ENCODE measurements around the gene ROPN1L.
"Not testable (repeated sequence)": the region's sequence is repeated elsewhere in the genome, so short reads cannot be mapped to it uniquely, and the experiment has no call there.

ROPN1L gene

GRCh38 chr5:10441083-10441991 lies at the start of gene ROPN1L:
TSS of gene ROPN1L (plus strand) at chr5:10441879. CDS start at chr5:10442168, 289 bp downstream.
- DNase-seq: peak; percentile 86

- not testable (repeated sequence) for DNase-seq
Observed at GRCh38 chr5:10392567-10393328, 48.9 kb upstream of the ROPN1L start.

DNA sequence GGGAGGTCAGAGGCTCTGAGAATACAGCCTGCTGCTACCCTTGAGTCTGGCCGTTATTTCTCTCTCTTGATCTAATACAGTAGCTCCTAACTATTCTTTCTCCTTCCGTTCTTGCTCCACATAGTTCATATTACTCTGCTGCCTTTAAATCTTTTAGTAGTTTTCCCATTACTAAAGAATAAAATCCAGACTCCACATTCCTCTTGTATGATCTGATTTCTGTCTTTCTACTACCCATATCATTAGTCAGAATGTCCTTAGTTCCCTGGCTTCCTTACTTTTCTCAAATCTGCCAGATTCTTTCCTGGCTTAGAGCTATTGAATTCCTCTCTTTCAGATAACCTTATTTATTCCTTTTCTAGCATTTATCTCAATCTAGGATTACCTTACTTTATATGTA lies 48.2 kb upstream of the ROPN1L start:
- no peak for DNase-seq

DNA sequence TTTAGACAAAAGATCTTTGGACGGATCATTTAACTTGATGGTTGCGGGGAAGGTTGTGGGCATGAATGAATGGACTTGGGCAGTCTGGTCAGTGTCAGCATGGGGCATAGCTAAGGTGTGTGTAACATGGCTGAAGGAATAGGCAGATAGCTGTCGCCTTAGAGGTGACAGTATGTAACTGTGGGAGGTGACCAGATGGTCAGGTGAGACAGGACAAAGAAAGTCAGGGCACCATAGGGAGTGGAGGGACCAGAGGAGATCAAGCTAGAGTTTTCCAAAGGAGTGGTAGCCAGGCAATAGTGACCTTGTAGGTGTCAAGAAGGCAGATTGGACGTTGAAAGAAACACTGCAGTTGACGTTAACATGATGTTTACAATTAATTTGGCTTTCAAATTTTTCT lies 45.1 kb upstream of the ROPN1L start:
- DNase-seq: no peak

GRCh38 chr5:10399839-10400238 lies 41.8 kb upstream of the ROPN1L start:
- no peak for DNase-seq

- DNase-seq: no peak
Observed at GRCh38 chr5:10400411-10400810, 41.3 kb upstream of the ROPN1L start.

DNA sequence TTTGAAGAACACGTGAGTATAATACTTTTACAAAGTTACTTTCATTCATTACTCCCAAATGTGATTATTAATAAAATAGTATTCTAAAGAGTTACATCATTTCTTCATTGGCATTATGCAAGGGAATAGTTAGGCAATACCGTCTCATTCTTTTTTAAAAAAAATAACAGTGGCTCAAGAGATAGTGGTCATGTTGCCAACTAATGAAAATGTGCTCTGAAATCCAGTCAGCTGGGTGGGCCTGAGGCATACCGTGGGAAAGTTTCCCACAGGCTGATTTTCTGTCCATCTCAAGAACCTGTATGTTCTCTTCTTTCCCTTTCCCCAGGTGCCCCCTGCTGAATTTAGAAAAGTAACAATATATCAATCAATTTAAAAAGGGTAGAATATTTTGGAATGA lies 40.8 kb upstream of the ROPN1L start:
- no peak for DNase-seq

GRCh38 chr5:10401498-10401897 lies 40.2 kb upstream of the ROPN1L start:
- no peak for DNase-seq

DNA sequence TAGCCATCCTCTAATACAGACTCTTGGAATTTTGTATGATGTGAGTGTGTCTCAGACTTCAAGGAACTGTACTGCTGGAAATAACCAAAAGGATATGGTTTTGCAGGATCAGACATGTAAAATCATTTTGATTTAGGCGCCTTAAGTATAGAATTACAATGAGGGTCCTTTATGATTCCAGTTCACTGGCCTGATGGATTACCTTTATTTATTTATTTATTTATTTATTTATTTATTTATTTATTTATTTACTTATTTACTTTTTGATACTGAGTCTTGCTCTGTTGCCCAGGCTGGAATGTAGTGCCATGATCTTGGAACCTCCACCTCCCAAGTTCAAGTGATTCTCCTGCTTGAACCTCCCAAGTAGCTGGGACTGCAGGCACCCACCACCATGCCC lies 37.9 kb upstream of the ROPN1L start:
- no peak for DNase-seq

DNA sequence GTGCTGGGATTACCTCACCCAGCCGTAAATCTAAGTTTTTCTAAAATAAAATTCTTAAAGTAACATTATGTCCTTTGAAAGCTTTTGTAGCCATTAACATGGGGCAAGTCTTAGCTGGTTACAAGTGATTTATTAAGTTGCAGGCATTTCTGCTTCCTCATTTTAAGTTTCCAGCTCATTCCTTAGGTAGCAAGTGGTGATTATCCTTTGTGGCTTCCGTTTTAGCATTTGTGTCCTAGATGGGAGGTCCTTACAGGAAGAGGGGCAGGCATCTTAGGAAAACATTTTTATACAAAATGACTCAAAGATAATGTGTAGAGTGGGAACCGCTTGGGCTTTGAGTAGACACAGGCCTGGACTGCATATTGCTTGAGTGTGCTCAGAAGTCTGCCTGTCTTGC lies 35.0 kb upstream of the ROPN1L start:
- DNase-seq: no peak

DNA sequence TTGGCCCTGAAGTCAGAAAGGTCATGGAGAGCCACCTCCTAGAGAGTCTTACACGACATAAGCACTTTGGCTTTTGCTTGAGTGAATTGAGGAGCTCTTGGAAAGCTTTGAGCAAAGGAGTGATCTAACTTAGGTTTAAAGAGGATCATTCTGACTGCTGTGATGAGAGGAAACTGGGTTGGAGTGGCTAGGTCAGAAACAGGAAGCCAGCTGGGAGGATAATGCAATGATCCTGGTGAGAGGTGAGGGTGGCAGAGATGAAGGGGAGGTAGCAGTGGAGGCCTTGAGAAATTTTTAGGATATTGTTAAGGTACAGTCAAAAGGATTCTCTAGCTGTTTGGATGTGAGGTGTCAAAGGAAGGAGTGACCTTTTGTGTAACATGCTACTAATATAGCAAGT lies 32.2 kb upstream of the ROPN1L start:
- DNase-seq: no peak

- DNase-seq: no peak
Observed at GRCh38 chr5:10410662-10411061, 31.0 kb upstream of the ROPN1L start.

GRCh38 chr5:10411336-10411735 lies 30.3 kb upstream of the ROPN1L start:
- no peak for DNase-seq

GRCh38 chr5:10416868-10417267 lies 24.8 kb upstream of the ROPN1L start:
- no peak for DNase-seq

DNA sequence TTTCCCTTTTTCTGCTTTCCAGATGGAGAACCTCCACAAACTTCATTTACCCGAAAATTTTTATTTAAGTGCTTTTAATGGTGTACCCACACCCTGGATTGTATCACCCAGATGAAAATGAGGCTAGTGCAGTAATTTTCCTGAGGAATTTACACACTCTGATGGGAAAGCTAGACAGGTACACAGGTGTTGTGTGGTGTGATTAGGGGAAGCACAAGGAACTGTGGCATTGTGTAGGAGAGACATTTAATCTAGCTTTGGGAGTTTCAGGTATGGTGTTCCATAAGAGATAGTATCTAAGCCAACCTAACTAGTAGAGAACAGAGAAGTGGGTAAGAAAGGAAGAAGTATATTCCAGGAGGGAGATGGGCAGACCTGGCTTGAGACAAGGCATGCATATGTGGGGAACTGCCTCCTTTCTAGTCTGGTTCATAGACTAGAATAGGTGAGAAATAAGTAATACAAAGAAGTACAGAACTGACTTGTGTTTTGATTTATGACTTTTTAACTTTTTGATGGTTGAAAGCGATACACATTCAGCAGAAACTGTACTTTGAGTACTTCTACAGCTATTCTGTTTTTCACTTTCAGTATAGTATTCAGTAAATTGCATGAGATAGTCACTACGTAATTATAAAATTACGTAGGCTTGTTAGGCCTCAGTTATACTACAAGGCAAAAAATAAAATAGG lies 22.9 kb upstream of the ROPN1L start:
- no peak for DNase-seq

GRCh38 chr5:10420468-10420867 lies 21.2 kb upstream of the ROPN1L start:
- DNase-seq: no peak

DNA sequence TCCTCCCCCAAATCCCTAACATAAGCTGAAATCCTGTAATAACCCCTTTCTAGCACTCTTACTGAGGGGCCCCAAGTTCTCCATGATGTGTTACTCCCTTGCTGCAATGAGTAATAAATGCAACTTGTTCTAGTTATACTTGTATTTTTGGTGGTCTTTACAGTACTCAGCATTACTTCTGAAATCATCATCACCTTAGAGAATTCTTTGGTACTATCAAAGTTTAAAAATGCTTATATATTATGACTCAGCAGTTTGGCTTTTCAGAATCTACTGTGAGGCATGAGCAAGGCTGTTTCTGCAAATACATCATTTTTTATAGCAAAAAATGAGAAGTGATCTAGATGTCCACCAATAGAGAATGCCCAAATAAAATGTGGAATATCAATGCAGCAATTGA lies 20.7 kb upstream of the ROPN1L start:
- DNase-seq: no peak

- no peak for DNase-seq
Observed at GRCh38 chr5:10421896-10422691, 19.6 kb upstream of the ROPN1L start.

- DNase-seq: no peak
Observed at GRCh38 chr5:10423022-10423421, 18.7 kb upstream of the ROPN1L start.

GRCh38 chr5:10424124-10424731 lies 17.5 kb upstream of the ROPN1L start:
- DNase-seq: no peak

DNA sequence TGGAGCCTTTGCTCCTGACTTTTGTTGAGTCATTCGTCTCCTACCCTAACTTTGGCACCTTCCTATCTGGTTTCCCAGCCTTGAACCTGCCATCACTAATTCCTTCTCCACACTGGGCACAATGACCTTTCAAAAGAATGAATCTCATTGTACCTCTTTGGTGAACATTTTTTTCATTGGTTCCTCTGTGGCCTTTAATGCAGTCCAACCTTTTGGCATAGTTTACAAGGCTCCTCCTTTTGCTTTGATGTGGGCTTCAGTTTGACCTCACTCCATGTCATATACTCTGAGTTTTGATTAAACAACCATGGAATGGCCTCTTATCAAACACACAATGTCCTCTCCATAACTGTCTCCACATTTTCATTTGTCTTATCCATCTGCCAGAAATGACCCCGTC lies 14.5 kb upstream of the ROPN1L start:
- no peak for DNase-seq

DNA sequence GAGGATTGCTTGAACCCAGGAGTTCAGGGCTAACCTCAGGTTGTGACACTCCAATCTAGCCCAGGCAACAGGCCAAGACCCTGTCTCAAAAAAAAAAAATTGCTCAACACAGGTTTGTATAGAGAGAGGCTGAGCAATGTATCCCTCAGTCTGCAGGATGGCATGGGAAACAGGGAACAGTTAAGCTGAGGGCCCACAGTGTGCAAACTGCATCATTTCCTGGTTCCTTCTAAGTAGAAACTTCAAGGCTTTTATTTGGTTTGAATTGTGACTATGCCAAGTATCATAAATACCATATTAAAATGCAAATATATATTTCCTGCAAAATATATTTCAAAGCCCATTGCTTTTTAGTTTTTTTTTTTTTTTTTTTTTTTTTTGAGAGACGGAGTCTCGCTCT lies 13.7 kb upstream of the ROPN1L start:
- no peak for DNase-seq

Measured in stimulated activated CD8-positive, alpha-beta memory T cell treated with anti-CD3 and anti-CD28 coated beads, Interleukin-4, amount 100 ng/mL, for 48 hours (primary cell).